ENCODE results near the gene FAM47E.
A peak's percentile ranks its signal among the peaks of the same experiment; 100 is the strongest.

FAM47E gene

DNA sequence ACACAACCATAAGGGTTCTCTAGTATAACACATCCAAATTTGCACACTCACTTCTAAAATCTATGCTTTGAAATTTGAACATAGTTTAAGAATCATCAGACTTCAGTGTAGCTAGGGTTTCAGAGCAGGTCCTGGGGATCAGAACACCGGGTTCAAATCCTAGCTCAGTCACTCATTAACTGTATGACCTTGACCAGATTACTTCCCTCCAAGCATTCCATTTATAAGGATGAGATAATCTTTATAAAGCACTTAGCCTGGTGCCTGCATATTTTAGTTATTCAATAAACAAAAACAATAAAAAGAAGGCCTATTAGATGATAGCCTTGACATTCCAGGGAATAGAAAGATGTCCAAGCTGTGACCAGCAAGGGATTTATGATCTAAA is 50.2 kb downstream of the FAM47E start:
- no peak for DNase-seq

GRCh38 chr4:76302826-76303438 is 51.4 kb downstream of the FAM47E start:
- no peak for DNase-seq

DNA sequence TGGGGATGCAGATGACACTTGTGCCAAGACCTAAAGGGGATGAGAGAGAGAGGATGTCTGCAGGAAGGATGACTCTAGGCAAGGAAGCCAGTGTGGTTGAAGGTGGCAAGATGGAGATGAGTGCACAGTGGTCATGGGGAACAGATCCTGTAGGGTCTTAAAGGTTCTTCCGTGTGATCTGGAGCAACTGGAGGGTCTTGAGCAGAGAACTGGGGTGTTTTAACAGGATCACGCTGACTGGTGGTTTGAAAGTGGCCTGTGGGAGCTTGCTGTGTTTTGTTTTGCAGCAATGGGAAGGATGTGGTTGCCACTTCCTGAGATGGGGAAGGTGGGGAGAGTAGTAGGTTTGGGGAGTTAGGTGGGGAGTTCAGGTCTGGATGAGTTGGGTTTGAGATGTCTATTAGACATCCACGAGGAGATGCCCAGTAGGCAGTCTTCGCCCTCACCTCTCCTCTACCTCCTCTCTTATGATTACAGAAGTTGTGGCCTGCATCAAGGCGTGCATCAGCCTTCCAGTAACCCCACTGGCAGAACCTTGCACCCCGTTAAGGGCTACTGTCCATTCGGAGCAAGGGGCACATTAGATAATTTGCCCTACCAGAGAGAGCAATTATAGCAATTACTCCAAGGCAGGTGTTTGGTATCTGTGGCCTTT is 53.6 kb downstream of the FAM47E start:
- peak; percentile 21 for DNase-seq

GRCh38 chr4:76305971-76306881 is 54.7 kb downstream of the FAM47E start, which contains the start of gene STBD1:
TSS of gene STBD1 (plus strand) at chr4:76306733. CDS start at chr4:76306770, 37 bp downstream.
- peak; percentile 25 for DNase-seq

GRCh38 chr4:76306882-76307659 is 55.5 kb downstream of the FAM47E start:
- DNase-seq: no peak

DNA sequence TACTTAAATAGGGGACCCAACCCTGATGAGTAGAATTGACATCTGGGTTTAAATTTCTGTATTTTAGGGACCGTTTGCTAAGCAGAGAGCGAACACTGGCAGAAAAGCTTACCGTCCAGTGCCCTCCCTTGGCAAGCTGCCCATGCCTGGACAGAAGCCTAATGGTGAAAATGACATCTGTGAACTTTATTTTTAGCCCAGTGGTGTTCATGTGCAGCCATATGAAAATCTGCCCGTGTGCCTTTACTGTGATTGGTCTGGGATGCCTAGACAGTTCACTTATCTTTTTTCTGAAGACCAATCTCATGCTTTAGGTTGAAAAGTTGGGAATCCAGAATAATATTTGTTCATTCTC is 56.1 kb downstream of the FAM47E start:
- no peak for DNase-seq

DNA sequence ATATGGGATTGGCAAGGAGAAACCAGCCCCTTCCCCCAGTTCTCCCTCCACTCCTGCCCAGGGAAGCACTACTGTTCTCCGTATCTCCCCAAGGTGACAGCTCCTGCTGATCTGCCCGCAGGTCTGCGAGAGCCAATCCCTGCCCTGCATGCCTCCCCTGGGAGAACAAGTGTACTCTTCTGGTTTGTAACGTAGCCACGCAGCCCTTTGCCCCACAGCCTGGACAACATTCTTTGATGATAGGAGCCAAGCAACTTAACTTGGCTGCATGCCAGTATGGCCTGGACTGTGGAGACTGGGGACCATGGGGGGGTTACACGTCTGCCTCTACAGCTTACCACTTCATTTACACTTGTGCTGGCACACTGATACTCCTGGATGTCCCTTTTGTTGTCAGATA is 57.0 kb downstream of the FAM47E start:
- DNase-seq: no peak

DNA sequence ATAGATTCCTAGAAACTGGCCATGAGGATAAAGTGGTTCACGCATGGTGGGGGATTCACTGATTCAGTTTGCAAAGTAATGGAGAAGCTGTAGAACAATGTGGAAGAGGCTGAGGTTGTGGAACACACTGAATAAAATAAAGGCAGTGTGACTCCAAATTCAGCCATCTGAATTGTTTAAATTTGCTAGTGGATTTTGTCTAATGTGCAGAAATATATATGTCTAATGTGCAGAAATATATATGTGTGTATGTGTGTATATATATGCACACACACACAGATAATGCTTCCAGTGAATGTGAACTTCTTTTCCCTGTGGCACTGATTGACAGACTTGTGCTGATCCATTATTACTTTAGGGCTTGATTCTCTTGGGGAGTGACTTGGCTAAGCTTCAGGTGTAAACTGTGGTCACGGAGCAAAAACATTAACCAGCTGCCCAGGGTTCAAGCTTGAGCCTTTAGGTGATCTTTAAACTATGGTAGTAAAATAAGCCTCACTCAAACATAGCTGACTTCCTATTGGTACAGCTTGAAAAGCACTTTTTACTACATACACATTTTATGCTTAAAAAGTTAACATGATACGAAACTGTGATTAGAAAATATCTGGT is 58.5 kb downstream of the FAM47E start:
- no peak for DNase-seq

GRCh38 chr4:76310683-76311082 is 59.2 kb downstream of the FAM47E start:
- no peak for DNase-seq

DNA sequence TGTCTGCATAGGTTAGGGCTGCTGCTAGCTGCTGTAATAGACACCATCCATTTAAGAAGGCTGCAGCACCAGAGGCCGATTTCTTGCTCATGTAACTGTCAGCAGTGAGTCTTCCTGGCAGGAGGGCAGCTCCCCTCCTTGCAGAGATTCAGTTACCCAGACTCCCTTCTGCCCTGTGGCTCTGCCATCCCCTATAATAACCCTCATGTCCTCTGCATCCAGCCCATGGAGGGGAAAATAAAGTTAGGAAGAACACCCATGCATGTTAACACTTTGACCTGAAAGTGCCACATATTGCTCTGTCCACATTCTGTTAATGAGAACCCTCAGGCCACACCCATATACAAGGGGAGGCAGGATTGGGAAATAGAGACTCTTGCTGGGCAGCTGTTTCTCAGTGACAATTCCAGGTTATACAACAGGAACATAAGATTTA is 60.4 kb downstream of the FAM47E start:
- no peak for DNase-seq

DNA sequence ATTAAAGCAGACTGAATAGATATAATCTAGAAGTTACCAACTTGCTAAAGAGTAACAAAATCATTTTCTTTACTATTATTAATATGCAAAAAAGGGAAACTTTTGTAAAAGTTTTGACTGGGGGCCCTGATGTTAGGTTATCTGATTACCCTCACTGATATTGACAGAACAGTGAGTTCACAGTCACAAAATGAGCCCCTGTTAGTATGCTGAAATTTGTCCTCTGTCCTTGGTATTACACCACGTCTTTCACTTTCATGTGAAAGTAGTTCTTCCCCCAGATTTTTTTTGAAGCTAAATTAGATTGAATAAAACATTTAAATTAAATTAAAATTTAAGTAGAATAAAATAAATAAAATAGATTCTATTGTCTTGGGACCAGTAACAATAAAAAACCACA is 60.9 kb downstream of the FAM47E start:
- no peak for DNase-seq

DNA sequence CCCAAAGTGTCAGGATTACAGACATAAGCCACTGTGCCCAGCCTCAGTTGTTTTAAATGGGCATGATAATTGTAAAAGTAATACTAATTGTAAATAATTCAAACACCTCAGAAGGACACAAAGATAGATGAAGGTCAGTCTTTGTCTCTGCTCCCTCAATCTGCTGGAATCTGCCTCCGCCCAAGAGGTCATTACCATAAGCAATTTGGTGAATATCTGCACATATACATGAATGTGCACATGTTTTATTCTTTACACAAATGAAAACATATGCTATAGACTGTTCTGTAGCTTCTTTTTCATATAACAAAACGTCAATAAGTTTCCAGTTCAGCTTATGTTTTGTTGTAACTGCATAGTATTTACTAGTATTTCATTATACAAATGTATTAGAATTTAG is 62.0 kb downstream of the FAM47E start:
- DNase-seq: no peak

DNA sequence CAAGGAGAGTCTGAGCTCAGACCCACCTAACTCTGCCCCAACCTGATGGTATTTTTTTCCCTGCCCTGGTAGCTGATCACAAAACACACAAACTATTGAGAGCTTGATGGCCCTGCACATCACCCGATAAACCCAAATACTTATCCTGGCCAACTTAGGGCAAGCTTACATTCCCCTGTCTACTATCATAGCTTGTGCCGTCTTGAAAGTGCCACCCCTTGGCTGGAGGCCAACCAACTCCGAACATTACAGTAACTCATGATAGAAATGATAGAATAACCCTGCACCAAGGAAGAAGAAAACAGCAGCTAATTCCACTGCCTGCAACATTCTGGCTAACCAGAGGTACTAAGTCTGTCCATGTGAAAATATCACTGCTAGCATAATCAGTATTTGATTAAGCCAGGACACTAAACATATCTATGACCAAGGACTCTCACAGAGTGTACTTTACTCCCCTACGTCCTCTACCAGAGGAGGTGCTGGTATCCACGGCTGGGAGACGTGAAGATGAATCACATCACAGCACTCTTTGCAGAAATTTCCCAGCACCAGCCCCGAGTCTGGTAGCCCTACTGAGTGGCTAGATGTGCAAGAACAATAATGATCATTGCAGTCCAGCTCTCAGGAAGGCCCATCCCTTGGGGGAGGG is 63.9 kb downstream of the FAM47E start:
- DNase-seq: no peak

DNA sequence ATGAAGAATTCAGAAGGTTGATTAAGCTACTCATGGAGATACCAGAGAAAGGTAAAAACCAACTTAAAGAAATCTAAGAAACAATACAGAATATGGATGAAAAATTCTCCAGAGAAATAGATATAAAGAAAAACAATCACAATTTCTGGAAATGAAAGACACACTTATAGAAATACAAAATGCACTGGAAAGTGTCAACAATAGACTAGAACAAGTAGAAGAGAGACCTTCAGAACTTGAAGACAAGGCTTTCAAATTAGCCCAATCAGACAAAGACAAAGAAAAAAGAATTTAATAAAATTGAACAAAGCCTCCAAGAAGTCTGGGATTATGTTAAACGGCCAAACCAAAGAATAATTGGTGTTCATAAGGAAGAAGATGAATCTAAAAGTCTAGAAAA is 64.6 kb downstream of the FAM47E start:
- no peak for DNase-seq

DNA sequence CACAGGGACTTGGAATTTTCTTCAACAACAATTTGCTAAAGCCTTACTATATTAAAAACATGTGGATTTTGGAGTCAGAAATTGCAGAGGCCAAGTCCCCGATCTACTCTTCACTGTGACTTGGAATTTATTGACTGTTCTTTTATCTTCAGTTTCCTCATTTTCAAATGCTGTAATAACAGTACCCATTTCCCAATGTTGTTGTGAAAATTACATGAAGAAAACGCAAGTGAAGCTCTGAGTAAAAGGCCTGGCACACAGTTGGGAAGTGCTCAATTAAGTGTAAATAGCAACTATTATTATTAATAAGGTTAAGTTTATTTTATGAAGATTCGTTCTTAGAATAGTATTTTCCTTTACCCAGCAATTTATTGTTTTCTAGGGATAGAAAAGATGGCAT is 70.7 kb downstream of the FAM47E start:
- no peak for DNase-seq

DNA sequence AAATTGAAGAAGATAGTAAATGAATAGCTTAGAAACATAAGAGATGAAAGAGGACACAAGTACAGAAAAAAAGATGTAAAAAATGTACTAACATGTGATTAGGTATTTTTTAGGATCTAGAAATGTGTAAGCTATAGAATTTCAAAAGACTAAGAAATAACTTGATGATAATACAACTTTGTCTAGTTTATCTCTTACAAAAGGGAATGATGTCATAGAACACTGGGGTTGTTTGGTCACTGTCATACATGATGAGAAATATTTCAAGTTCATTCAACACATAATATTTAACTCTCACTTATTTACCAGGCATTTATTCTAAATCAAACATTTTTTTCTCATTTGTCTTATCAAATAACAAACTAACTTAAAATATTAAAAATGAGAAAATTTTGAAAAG is 73.6 kb downstream of the FAM47E start:
- DNase-seq: no peak

DNA sequence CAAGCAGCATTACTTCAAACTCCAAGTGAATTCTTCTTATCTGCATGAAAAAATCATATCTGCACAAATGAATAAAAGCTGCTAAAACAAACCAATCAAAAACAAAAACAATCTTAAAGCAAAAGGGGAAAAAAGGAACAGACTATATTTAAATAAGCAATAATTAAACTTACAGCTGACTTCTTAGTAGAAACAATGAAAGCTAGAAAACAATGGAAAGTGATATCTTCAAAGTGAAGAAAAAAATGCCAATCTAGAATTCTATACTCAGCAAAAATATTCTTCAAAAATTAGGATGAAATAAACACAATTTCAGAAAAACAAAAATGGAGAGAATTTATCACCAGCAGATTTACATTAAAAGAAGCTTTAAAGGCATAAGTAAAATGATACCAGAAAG is 75.0 kb downstream of the FAM47E start:
- no peak for DNase-seq

Data from central memory CD4-positive, alpha-beta T cell (primary cell).